ENCODE results near the gene CCNY. TPM values are rescaled to one million over a fixed set of nuclear protein-coding genes. Genes with fewer than 3 reads are reported as not detected.

Gene CCNY
- total RNA-seq, 2 donors from 2014 or later = 60.5 to 65.9 TPM

DNA sequence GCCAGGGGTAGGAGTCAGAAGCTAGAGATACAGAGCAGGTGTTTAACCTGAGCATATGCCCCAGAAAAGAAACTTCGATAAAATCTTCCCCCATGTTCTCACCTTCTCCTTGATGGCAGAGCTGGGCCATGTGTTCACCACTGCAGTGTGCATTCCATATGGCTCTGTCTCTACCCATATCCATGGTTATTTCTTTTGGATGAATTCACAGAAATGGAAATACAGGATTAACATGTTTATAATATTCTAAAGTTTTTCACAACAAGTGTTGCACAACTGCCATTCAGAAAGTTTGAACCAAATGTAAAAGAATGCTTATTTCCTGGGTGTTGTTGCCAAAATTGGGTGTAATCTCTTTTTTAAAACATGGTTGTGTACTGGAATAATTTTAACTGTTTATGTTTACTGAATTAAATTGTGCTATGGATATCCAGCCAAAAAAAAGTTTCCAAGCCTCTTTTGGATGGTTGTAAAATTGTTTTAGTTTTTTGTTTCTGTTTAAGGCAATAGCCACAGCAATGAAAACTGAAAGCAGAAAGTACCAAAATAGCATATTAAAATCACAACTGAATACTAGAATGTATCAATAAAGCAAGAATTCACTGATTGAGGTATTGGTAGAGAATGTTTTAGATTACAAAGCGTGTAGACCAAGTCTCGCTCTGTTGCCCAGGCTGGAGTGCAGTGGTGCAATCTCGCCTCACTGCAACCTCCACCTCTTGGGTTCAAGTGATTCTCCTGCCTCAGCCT, 19.9 kb upstream of the CCNY start:
- no peak for DNase-seq
- 92 to 98% methylated on average over 3 to 4 of the region's 4 CpGs for WGBS, 2 experiments (ENCODE audit: insufficient coverage in 1 of 2, insufficient read length in 1 of 2)

DNA sequence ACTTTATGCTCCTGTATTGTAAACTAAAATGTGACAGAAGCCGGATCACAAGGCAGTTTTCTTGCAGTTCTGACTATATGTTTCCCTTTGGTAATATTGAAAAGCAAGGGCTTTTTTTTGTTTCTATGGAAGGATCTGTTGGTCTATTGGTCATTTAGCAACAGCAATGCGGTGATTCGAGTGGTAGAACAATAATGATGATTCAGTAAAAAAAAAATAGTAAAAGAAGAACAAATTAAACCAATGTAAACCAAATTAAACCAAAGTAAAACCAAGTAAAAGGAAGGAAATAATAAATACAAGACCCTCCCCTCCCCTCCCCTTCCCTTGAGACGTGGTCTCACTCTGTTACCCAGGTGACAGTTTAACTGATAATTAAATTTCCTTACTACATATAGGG, 17.8 kb upstream of the CCNY start:
- Mint-ChIP-seq H3K36me3 (ENCODE audit: low read depth) (peaks cover 58% of the 10 kb centered on the region), H3K9me3 (peaks cover 18% of the 10 kb centered on the region), H3K27ac (no peak overlapping the region), H3K4me3 (no peak overlapping the region), H3K4me1 (no peaks in the 10 kb centered on the region), H3K27me3 (ENCODE audit: insufficient read depth) (peaks cover 2% of the 10 kb centered on the region)
- peaks cover 15% of the 10 kb centered on the region for H3K36me3 ChIP-seq (ENCODE audit: control insufficient read depth, insufficient read depth, low read length)
- no peak for TF ChIP-seq CTCF (conservative IDR thresholded peaks at IDR 0.05)
- peaks cover 9% of the 10 kb centered on the region for H3K9me3 ChIP-seq (ENCODE audit: control insufficient read depth, low read length)
- H3K27me3 ChIP-seq (ENCODE audit: control insufficient read depth, insufficient read depth, low read length, poor library complexity, severe bottlenecking) = no peaks in the 10 kb centered on the region
- H3K4me3 ChIP-seq (ENCODE audit: low read length) = no peak overlapping the region
- no peak overlapping the region for H3K27ac ChIP-seq (ENCODE audit: low read depth, low read length)
- no peak overlapping the region for H3K9ac ChIP-seq (ENCODE audit: extremely low read depth, low read length, poor library complexity, severe bottlenecking)
- no peak for DNase-seq
- whole genome bisulfite sequencing, 2 experiments (ENCODE audit: insufficient coverage in 1 of 2, insufficient read length in 1 of 2) = 97 to 100% methylated on average over 1 to 4 of the region's 4 CpGs
- no peaks in the 10 kb centered on the region for H3K4me1 ChIP-seq (ENCODE audit: control insufficient read depth, insufficient read depth, low read length)

More for the DNA sequence above, 19.9 kb upstream of the CCNY start:
- peaks cover 11% of the 10 kb centered on the region for H3K36me3 ChIP-seq (ENCODE audit: control insufficient read depth, insufficient read depth, low read length)
- Mint-ChIP-seq H3K4me3 (no peak overlapping the region), H3K27ac (no peak overlapping the region), H3K27me3 (ENCODE audit: insufficient read depth) (peaks cover 2% of the 10 kb centered on the region), H3K9me3 (peaks cover 18% of the 10 kb centered on the region), H3K36me3 (ENCODE audit: low read depth) (peaks cover 46% of the 10 kb centered on the region), H3K4me1 (no peaks in the 10 kb centered on the region)
- no peak overlapping the region for H3K4me3 ChIP-seq (ENCODE audit: low read length)
- no peak overlapping the region for H3K27ac ChIP-seq (ENCODE audit: low read depth, low read length)
- H3K9me3 ChIP-seq (ENCODE audit: control insufficient read depth, low read length) = peaks cover 9% of the 10 kb centered on the region
- H3K27me3 ChIP-seq (ENCODE audit: control insufficient read depth, insufficient read depth, low read length, poor library complexity, severe bottlenecking) = no peaks in the 10 kb centered on the region
- no peak for TF ChIP-seq CTCF (conservative IDR thresholded peaks at IDR 0.05)
- H3K9ac ChIP-seq (ENCODE audit: extremely low read depth, low read length, poor library complexity, severe bottlenecking) = no peak overlapping the region
- H3K4me1 ChIP-seq (ENCODE audit: control insufficient read depth, insufficient read depth, low read length) = no peaks in the 10 kb centered on the region

GRCh38 chr10:35320341-35320740, 16.0 kb upstream of the CCNY start:
- no peak for TF ChIP-seq CTCF (conservative IDR thresholded peaks at IDR 0.05)
- H3K9ac ChIP-seq (ENCODE audit: extremely low read depth, low read length, poor library complexity, severe bottlenecking) = no peak overlapping the region
- Mint-ChIP-seq H3K4me3 (no peak overlapping the region), H3K36me3 (ENCODE audit: low read depth) (peaks cover 47% of the 10 kb centered on the region), H3K4me1 (no peaks in the 10 kb centered on the region), H3K9me3 (peaks cover 6% of the 10 kb centered on the region), H3K27me3 (ENCODE audit: insufficient read depth) (no peaks in the 10 kb centered on the region), H3K27ac (no peak overlapping the region)
- H3K36me3 ChIP-seq (ENCODE audit: control insufficient read depth, insufficient read depth, low read length) = peaks cover 11% of the 10 kb centered on the region
- H3K27ac ChIP-seq (ENCODE audit: low read depth, low read length) = no peak overlapping the region
- no peak overlapping the region for H3K4me3 ChIP-seq (ENCODE audit: low read length)
- H3K27me3 ChIP-seq (ENCODE audit: control insufficient read depth, insufficient read depth, low read length, poor library complexity, severe bottlenecking) = no peaks in the 10 kb centered on the region
- no peak for DNase-seq
- WGBS, 2 experiments (ENCODE audit: insufficient coverage in 1 of 2, insufficient read length in 1 of 2) = 86% methylated on average over 1 of the region's 1 CpG
- peaks cover 5% of the 10 kb centered on the region for H3K9me3 ChIP-seq (ENCODE audit: control insufficient read depth, low read length)
- no peaks in the 10 kb centered on the region for H3K4me1 ChIP-seq (ENCODE audit: control insufficient read depth, insufficient read depth, low read length)
